AG09309 (cell line): ENCODE data around the gene ANKRD13C.

Source experiments
- DNase-seq: peaks from one replicate; pipeline ENCODE4 v3.0.0-alpha.2; 2010; ENCODE audit warnings: low read depth
- H3K4me3 ChIP-seq: 2 replicates; pipeline ENCODE4 v1.5.1; 2011; ENCODE audit warnings: mild to moderate bottlenecking, low read depth, low read length, moderate library complexity; ENCODE audit not compliant: control insufficient read depth
- TF ChIP-seq, protein P1 (sequence below): IDR thresholded peaks from 2 replicates; pipeline ENCODE4 v1.5.1; 2011; ENCODE audit warnings: mild to moderate bottlenecking, low read depth, low read length, inconsistent platforms; ENCODE audit not compliant: insufficient read depth, control insufficient read depth; ENCODE audit errors: missing control alignments

Gene ANKRD13C

DNA sequence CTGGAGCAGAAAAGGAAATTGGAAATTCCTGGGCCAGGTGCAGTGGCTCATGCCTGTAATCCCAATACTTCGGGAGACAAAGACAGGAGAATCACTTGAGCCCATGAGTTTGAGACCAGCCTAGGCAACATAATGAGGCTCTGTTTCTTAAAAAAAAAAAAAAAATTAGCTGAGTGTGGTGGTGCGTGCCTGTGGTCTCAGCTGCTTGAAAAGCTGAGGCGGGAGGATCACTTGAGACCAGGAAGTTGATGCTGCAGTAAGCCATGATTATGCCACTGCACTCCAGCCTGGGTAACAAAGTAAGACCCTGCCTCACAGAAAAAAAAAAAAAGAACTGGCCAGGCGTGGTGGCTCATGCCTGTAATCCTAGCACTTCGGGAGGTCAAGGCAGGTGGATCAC, 76.6 kb downstream of the ANKRD13C start:
- TF ChIP-seq, protein P1, sequence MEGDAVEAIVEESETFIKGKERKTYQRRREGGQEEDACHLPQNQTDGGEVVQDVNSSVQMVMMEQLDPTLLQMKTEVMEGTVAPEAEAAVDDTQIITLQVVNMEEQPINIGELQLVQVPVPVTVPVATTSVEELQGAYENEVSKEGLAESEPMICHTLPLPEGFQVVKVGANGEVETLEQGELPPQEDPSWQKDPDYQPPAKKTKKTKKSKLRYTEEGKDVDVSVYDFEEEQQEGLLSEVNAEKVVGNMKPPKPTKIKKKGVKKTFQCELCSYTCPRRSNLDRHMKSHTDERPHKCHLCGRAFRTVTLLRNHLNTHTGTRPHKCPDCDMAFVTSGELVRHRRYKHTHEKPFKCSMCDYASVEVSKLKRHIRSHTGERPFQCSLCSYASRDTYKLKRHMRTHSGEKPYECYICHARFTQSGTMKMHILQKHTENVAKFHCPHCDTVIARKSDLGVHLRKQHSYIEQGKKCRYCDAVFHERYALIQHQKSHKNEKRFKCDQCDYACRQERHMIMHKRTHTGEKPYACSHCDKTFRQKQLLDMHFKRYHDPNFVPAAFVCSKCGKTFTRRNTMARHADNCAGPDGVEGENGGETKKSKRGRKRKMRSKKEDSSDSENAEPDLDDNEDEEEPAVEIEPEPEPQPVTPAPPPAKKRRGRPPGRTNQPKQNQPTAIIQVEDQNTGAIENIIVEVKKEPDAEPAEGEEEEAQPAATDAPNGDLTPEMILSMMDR = no peak
- no peak for DNase-seq
- H3K4me3 ChIP-seq = no peak overlapping the region

DNA sequence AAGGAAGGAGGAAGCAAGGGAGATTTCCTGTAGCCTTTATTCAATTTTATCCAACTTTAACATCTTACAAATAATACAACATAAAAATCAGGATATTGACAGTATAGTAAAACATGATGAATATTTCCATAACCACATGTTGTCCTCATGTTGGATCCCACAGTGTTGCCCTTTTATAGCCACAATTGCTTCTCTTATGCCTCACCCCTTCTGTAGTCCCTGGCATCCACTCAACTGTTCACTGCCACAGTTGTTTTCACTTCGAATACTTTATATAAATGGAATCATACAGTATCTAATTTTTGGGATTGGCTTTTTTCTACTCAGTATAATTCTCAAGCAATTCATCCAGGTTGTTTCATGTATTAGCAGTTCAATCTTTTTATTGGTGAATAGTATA, 88.6 kb downstream of the ANKRD13C start:
- DNase-seq = no peak
- H3K4me3 ChIP-seq = no peak overlapping the region
- TF ChIP-seq, protein P1 = no peak

DNA sequence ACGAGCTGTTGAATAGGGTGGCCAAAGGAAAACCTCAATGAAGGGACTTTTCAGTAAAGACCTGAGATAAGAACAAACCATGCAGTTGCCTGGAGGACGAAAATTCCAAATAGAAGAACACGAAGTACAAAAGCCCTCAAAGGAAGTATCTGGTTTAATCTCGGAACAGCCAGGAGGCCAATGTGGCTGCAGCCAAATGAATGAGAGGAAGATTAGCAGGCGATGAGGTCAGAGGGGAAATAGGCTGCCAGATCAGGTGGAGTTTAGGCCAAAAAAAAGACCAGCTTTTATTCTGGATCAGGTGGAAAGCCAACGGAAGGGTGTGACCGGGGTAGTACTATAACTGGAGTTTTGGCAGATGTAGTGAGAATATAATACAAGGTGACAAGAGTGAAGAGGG, 89.7 kb downstream of the ANKRD13C start:
- no peak for DNase-seq
- TF ChIP-seq, protein P1 = no peak
- no peak overlapping the region for H3K4me3 ChIP-seq

DNA sequence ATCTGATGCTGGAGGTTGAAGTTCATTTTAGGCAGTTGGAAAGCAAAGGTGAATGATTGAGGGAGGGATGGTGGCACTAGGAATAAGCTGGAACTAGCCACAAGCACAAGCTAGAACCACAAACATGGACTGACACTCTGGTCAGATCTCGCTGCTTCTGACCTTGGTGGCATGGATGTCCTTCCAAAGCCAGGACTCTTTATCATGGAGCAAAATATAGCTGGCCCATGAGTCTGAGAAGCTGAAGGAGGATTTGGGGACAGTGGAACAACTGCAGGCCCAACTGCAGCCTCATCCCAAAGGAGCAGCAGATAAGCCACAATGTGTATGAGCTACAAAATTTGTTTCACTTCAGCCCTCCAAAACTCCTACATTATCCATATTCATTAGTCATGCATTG, 97.9 kb downstream of the ANKRD13C start:
- no peak overlapping the region for H3K4me3 ChIP-seq
- TF ChIP-seq, protein P1 = no peak
- no peak for DNase-seq

DNA sequence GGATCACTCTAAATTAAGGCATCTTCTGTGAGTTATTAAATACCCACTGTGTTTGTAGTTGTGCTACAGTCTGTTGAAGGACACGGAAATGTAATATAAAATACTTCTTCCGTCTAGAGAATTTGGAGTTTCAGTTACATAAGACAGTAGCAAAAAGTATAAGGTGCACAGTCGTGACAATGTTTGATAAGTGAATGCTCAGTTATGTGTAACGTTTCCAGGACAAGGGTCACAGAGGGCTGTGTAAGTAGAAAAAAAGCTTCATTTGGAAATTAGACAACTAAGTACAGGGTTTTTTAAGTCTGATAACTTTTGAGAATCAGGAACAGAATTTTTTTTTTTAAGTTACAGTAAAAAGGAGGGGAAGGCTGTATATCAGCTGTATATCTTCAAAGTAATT, 105.8 kb downstream of the ANKRD13C start:
- H3K4me3 ChIP-seq = no peak overlapping the region
- no peak for DNase-seq
- TF ChIP-seq, protein P1 = no peak

DNA sequence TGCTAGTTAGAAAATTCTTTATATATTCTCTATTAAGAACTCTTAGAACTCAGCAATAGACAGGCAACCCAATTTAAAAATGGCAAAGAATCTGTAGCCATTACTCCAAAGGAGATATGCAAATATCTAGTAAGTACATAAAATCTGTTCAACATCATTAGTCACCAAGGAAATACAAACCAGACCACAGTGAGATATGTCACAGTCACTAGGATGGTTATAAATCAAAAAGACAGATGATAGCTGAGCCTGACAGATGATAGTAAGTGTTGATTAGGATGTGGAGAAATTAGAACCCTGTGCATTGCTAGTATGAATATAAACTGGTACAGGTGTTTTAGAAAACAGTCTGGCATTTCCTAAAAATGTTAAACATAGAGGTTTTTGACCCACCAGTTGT, 106.8 kb downstream of the ANKRD13C start:
- no peak for DNase-seq
- TF ChIP-seq, protein P1 = no peak
- no peak overlapping the region for H3K4me3 ChIP-seq

DNA sequence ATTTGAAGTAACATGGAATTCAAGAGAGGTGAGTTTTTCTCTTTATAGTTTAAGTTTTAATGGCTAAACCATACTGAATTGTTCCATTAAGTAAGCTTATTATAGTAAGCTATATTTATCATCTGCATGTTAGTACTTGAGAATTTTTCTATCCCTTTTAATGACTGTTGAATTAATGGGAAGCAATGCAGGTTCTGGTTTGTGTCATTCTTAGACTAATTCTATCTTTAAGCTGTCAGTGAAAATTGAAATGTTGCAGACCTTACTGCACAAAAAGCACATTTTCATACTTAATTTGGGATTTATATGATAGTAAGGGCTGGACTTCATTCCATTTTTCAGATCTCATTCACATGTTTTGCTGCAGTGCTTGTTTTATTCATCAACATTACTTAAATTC, 107.4 kb downstream of the ANKRD13C start:
- DNase-seq = no peak
- H3K4me3 ChIP-seq = no peak overlapping the region
- TF ChIP-seq, protein P1 = no peak
